ENCODE data around the gene NFIX. TPM values are rescaled to one million over a fixed set of nuclear protein-coding genes. Genes with fewer than 3 reads are reported as not detected.

The NFIX gene
- total and polyA plus RNA-seq, 5 donors = 67.4 to 168 (median 146) TPM

- intact Hi-C loops (cut with DNase I) = loop anchor here in 2 of 4 donors (5.0 to 10.0 kb wide), 2 partner anchors 35 to 112 kb away; no protein-coding TSS in a partner anchor
- Histone ChIP-seq H3K27me3 (ENCODE audit: control insufficient read depth, insufficient read depth) (no peaks in the 10 kb centered on the region), H3K4me3 (ENCODE audit: low read length) (peak overlapping the region; percentile 52), H3K9me3 (ENCODE audit: control insufficient read depth, low read length) (no peaks in the 10 kb centered on the region), H3K4me1 (ENCODE audit: control insufficient read depth, insufficient read depth, low read length) (no peaks in the 10 kb centered on the region), H3K27ac (ENCODE audit: low read length) (no peak overlapping the region)
- ATAC-seq (no peak), DNase-seq (peak; percentile 46 to 86 (median 77))
- 17% methylated on average over 20 of the region's 20 CpGs for WGBS
Measured at GRCh38 chr19:13097033-13097462, 101.8 kb downstream of the NFIX start.

- ATAC-seq (peak; percentile 1 to 2), DNase-seq (peak; percentile 71 to 90 (median 89))
- Histone ChIP-seq H3K9me3 (ENCODE audit: control insufficient read depth, low read length) (no peaks in the 10 kb centered on the region), H3K27ac (ENCODE audit: low read length) (peak overlapping the region; percentile 69), H3K4me1 (ENCODE audit: control insufficient read depth, insufficient read depth, low read length) (no peaks in the 10 kb centered on the region), H3K27me3 (ENCODE audit: control insufficient read depth, insufficient read depth) (no peaks in the 10 kb centered on the region), H3K4me3 (ENCODE audit: low read length) (peak overlapping the region; percentile 52)
- intact Hi-C loops (cut with DNase I) = loop anchor here in 2 of 4 donors (5.0 to 10.0 kb wide), 2 partner anchors 35 to 113 kb away; no protein-coding TSS in a partner anchor
- WGBS = 6% methylated on average over 69 of the region's 69 CpGs
Measured at GRCh38 chr19:13097463-13098258, 102.4 kb downstream of the NFIX start.

GRCh38 chr19:13098277-13099072 lies 103.2 kb downstream of the NFIX start:
- WGBS = 14% methylated on average over 58 of the region's 58 CpGs
- ATAC-seq (peak in 1 of 2 donors; percentile 3), DNase-seq (peak; percentile 44 to 81 (median 80))
- Histone ChIP-seq H3K4me3 (ENCODE audit: low read length) (peak overlapping the region; percentile 52), H3K27ac (ENCODE audit: low read length) (peak overlapping the region; percentile 84), H3K9me3 (ENCODE audit: control insufficient read depth, low read length) (no peaks in the 10 kb centered on the region), H3K27me3 (ENCODE audit: control insufficient read depth, insufficient read depth) (no peaks in the 10 kb centered on the region), H3K4me1 (ENCODE audit: control insufficient read depth, insufficient read depth, low read length) (no peaks in the 10 kb centered on the region)
- intact Hi-C loops (cut with DNase I) = loop anchor here in 2 of 4 donors (5.0 to 10.0 kb wide), 2 partner anchors 36 to 114 kb away; no protein-coding TSS in a partner anchor

GRCh38 chr19:13099073-13099999 lies 104.1 kb downstream of the NFIX start:
- Histone ChIP-seq H3K9me3 (ENCODE audit: control insufficient read depth, low read length) (no peaks in the 10 kb centered on the region), H3K27ac (ENCODE audit: low read length) (peak overlapping the region; percentile 84), H3K27me3 (ENCODE audit: control insufficient read depth, insufficient read depth) (no peaks in the 10 kb centered on the region), H3K4me3 (ENCODE audit: low read length) (peak overlapping the region; percentile 27), H3K4me1 (ENCODE audit: control insufficient read depth, insufficient read depth, low read length) (no peaks in the 10 kb centered on the region)
- intact Hi-C loops (cut with DNase I) = loop anchor here in 2 of 4 donors (5.0 to 10.0 kb wide), 2 partner anchors 37 to 115 kb away; no protein-coding TSS in a partner anchor
- ATAC-seq (peak in 1 of 2 donors; percentile 6), DNase-seq (peak; percentile 83 to 92 (median 91))
- WGBS = 42% methylated on average over 77 of the region's 77 CpGs

- intact Hi-C loops (cut with DNase I) = loop anchor here in 1 of 4 donors (5.0 kb wide), 1 partner anchor 62 kb away; no protein-coding TSS in a partner anchor
- H3K9me3 ChIP-seq (ENCODE audit: control insufficient read depth, low read length) = no peaks in the 10 kb centered on the region
- no peaks in the 10 kb centered on the region for H3K27me3 ChIP-seq (ENCODE audit: control insufficient read depth, insufficient read depth)
- 77% methylated on average over 12 of the region's 12 CpGs for WGBS
- no peak for ATAC-seq
- DNase-seq = peak in 2 of 3 donors; percentile 49 to 53
- no peak overlapping the region for H3K4me3 ChIP-seq (ENCODE audit: low read length)
- H3K4me1 ChIP-seq (ENCODE audit: control insufficient read depth, insufficient read depth, low read length) = no peaks in the 10 kb centered on the region
- H3K27ac ChIP-seq (ENCODE audit: low read length) = peak overlapping the region; percentile 84
Measured at GRCh38 chr19:13100031-13100588, 104.8 kb downstream of the NFIX start.

GRCh38 chr19:13100841-13101589 lies 105.7 kb downstream of the NFIX start:
- Histone ChIP-seq H3K4me1 (ENCODE audit: control insufficient read depth, insufficient read depth, low read length) (no peaks in the 10 kb centered on the region), H3K27me3 (ENCODE audit: control insufficient read depth, insufficient read depth) (no peaks in the 10 kb centered on the region), H3K4me3 (ENCODE audit: low read length) (peak overlapping the region; percentile 36), H3K27ac (ENCODE audit: low read length) (no peak overlapping the region), H3K9me3 (ENCODE audit: control insufficient read depth, low read length) (no peaks in the 10 kb centered on the region)
- intact Hi-C loops (cut with DNase I) = loop anchor here in 1 of 4 donors (5.0 kb wide), 1 partner anchor 61 kb away; no protein-coding TSS in a partner anchor
- DNase-seq = peak in 2 of 3 donors; percentile 75 to 76
- WGBS = 70% methylated on average over 18 of the region's 18 CpGs
- ATAC-seq = no peak

GRCh38 chr19:13101590-13102415 lies 106.5 kb downstream of the NFIX start:
- ATAC-seq = no peak
- Histone ChIP-seq H3K4me1 (ENCODE audit: control insufficient read depth, insufficient read depth, low read length) (no peaks in the 10 kb centered on the region), H3K4me3 (ENCODE audit: low read length) (peak overlapping the region; percentile 36), H3K27me3 (ENCODE audit: control insufficient read depth, insufficient read depth) (no peaks in the 10 kb centered on the region), H3K27ac (ENCODE audit: low read length) (peak overlapping the region; percentile 76), H3K9me3 (ENCODE audit: control insufficient read depth, low read length) (no peaks in the 10 kb centered on the region)
- intact Hi-C loops (cut with DNase I) = loop anchor here in 1 of 4 donors (5.0 kb wide), 1 partner anchor 60 kb away; no protein-coding TSS in a partner anchor
- WGBS = 59% methylated on average over 7 of the region's 7 CpGs
- no peak for DNase-seq

- intact Hi-C loops (cut with DNase I) = loop anchor here in 1 of 4 donors (5.0 kb wide), 1 partner anchor 60 kb away; no protein-coding TSS in a partner anchor
- Histone ChIP-seq H3K4me1 (ENCODE audit: control insufficient read depth, insufficient read depth, low read length) (no peaks in the 10 kb centered on the region), H3K9me3 (ENCODE audit: control insufficient read depth, low read length) (no peaks in the 10 kb centered on the region), H3K4me3 (ENCODE audit: low read length) (peak overlapping the region; percentile 36), H3K27me3 (ENCODE audit: control insufficient read depth, insufficient read depth) (no peaks in the 10 kb centered on the region), H3K27ac (ENCODE audit: low read length) (peak overlapping the region; percentile 76)
- 3% methylated on average over 7 of the region's 7 CpGs for WGBS
- ATAC-seq (no peak), DNase-seq (no peak)
Measured at GRCh38 chr19:13102416-13102665, 107.1 kb downstream of the NFIX start.

All from right cardiac atrium (tissue), 5 donors.